Measurements from ENCODE around the gene PEAK3. TPM values are rescaled to one million over a fixed set of nuclear protein-coding genes. Genes with fewer than 3 reads are reported as not detected.

PEAK3 gene
- total RNA-seq, 1 experiment from 2014 or later: not detected

GRCh38 chr19:2307518-2308012 lies 25.6 kb upstream of the PEAK3 start:
- Histone ChIP-seq H3K27ac (no peak overlapping the region), H3K36me3 (no peaks in the 10 kb centered on the region), H3K4me3 (no peak overlapping the region), H3K9me3 (replicated peaks) (no peaks in the 10 kb centered on the region; the same call in 1 of the 2 replicates), H3K27me3 (replicated peaks) (peaks cover 31% of the 10 kb centered on the region), H3K4me1 (replicated peaks) (peaks cover 3% of the 10 kb centered on the region; the same call in 1 of the 2 replicates)
- DNase-seq (ENCODE audit: low read depth in 1 of 2, low spot score in 2 of 2): no peak

DNA sequence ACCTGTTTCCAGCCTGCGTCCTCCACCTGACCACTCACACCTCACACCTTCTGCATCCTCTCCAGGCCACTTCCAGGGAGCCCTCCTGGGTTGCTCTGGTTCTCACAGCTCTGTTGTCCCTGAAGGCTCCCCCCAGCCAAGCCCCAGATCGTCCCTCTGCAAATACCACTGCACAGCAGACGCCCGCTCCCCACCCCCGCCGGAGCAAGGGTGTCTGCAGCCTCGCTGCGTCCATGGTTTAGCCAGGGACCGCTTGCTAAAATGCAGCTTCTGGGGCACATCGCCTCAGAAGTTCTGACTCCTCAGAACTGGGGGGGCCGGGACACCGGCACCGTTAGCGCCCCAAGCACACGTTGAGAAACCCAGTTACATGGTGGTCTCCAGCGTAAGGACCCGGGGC lies 25.0 kb upstream of the PEAK3 start:
- Histone ChIP-seq H3K4me3 (no peak overlapping the region), H3K9me3 (replicated peaks) (no peaks in the 10 kb centered on the region; the same call in 1 of the 2 replicates), H3K36me3 (no peaks in the 10 kb centered on the region), H3K27ac (no peak overlapping the region), H3K27me3 (replicated peaks) (peaks cover 25% of the 10 kb centered on the region), H3K4me1 (replicated peaks) (peaks cover 3% of the 10 kb centered on the region; the same call in 1 of the 2 replicates)
- DNase-seq (ENCODE audit: low read depth in 1 of 2, low spot score in 2 of 2): no peak

DNA sequence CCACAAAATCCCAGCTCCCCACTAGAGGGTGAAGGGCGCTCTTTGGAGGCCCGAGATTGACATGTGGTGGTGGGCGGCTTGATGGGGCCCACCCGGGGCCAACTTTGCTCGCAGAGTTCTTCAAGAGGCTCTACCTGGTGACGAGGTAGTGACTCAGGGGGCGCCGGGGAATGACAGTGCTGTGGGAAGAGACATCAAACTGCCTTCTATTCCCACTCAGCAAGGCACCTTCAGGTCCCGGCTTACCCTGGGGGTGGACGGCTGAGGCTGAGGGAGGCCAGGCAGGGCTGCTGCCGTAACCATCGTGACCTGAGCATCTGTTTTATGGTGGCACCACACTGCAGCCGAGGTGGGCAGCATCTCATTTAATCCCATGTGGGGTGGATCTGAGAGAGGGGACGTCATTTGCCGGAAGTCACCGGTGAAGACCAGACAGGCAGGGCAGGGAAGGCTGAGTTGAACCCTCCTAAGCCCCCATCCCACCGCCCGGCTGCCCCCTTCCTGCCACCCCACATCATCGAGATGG lies 24.4 kb upstream of the PEAK3 start:
- H3K27me3 ChIP-seq (replicated peaks): peaks cover 25% of the 10 kb centered on the region
- H3K9me3 ChIP-seq (replicated peaks): no peaks in the 10 kb centered on the region; the same call in 1 of the 2 replicates
- DNase-seq (ENCODE audit: low read depth in 1 of 2, low spot score in 2 of 2): no peak
- H3K36me3 ChIP-seq: no peaks in the 10 kb centered on the region
- no peak overlapping the region for H3K4me3 ChIP-seq
- H3K27ac ChIP-seq: no peak overlapping the region
- H3K4me1 ChIP-seq (replicated peaks): peaks cover 3% of the 10 kb centered on the region; the same call in 1 of the 2 replicates

DNA sequence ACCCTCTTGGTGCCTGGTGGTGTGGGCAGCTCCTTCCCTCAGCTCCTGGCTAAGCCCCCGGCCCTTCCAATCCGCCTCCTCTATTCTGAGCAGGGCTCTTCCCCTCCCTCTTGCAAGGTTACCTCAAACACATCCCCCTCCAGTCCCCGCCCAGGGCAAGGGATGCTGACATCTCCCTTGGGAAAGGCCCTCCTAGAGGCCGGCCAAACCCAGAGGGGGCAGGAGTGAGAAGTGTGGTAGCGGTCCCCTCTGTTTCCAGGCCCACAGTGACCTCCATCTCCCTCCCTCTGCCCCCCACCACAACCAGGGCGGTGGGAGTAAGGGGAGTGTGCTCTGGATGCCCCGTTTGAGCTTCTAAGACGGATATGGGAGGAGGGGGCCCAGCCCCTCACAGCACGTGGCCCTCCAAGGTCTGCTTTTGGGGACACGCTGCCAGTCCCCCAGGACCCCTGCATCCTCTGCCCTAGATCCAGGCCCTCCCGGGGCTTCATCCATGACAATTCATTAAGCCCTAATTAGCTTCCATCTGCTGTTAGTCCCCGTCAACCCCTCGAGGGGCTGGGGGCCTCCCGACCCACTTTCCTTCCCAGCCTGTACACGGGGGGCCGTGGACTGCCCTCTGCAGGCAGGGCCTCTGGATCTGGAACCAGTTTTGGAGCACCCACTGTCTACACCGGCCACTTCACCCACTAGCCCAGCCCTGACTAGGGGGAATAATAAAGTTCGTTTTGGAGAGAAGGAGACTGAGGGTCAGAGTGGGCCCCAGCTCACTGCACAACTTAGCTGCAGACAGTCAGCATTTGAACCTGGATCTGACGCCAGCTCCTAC lies 23.7 kb upstream of the PEAK3 start:
- no peak overlapping the region for H3K27ac ChIP-seq
- H3K4me3 ChIP-seq: no peak overlapping the region
- H3K36me3 ChIP-seq: no peaks in the 10 kb centered on the region
- H3K4me1 ChIP-seq (replicated peaks): peaks cover 3% of the 10 kb centered on the region; the same call in 1 of the 2 replicates
- no peak for DNase-seq (ENCODE audit: low read depth in 1 of 2, low spot score in 2 of 2)
- H3K9me3 ChIP-seq (replicated peaks): no peaks in the 10 kb centered on the region; the same call in 1 of the 2 replicates
- peaks cover 25% of the 10 kb centered on the region for H3K27me3 ChIP-seq (replicated peaks)

DNA sequence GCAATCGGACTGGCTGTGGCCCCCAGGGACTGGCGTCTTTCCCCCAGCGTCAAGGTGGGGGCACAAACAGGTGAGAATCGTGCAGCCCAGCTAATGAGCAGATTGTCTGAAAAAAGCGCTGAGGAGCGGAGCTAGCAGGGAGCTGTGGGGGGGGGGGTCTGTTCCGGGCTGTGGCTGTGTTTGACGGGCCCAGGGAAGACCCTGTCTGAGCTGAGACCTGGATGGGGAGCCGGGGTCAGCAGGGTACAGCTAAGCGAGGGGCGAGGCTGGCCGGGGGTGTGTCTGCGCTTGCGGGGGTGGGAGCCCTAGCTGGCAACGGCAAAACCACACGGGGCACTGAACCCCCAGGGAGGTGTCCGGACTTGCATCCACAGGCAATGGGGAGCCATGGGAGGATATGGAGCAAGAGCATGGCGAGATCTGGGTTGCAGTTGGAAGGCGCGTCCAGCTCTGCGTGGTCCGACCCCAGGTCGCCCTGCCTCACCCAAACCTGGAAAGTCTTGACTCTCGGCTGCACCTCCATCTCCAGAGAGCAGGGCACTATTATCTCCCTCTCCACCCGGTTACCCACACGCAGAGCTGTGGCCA lies 21.3 kb upstream of the PEAK3 start:
- no peak overlapping the region for H3K27ac ChIP-seq
- no peak overlapping the region for H3K4me3 ChIP-seq
- DNase-seq (ENCODE audit: low read depth in 1 of 2, low spot score in 2 of 2): no peak
- H3K9me3 ChIP-seq (replicated peaks): no peaks in the 10 kb centered on the region; the same call in 1 of the 2 replicates
- peaks cover 23% of the 10 kb centered on the region for H3K27me3 ChIP-seq (replicated peaks)
- H3K4me1 ChIP-seq (replicated peaks): peaks cover 2% of the 10 kb centered on the region; the same call in 1 of the 2 replicates
- no peaks in the 10 kb centered on the region for H3K36me3 ChIP-seq

DNA sequence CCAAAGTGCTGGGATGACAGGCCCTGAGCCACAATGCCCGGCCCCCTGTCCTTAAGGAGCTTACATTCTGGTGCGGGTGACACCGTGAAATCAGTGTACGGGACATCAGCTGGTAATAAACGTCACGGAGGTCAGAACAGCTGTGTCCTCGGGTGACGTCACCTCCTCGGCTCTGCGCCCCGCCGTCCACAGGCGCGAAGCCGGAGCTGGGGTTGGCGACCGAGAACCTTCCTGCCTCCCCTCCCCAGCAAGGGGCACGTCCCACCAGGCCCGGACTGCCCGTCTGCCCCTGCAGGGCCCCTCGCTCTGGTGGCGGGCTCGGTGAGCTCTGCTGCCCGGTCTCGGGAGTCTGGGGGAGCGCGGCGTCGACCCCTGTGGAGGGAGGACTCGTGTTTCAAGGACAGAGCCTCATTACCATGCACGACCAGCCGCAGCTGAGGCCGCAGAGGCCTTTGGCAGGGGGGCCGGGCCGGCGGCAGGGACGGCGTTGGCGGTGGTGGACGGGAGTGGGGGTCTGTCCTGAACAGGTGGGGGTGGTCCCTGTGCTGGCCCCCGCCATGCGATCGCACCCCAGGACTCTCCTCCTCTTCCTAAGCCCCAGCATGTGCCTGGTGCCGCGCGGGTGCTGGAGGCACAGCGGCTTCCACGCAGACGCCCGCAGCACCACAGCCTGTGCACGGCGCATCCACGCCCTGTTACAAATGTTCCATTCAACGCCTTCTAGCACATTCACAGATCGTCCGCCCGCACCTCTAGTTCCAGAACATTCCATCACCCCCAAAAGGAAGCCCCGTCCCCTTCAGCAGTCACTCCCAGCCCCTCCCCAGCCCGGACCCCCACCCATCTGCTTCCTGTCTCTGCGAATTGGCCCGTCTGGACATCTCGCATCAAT lies 20.6 kb upstream of the PEAK3 start:
- no peak for DNase-seq (ENCODE audit: low read depth in 1 of 2, low spot score in 2 of 2)
- Histone ChIP-seq H3K4me3 (no peak overlapping the region), H3K36me3 (no peaks in the 10 kb centered on the region), H3K27ac (no peak overlapping the region), H3K9me3 (replicated peaks) (no peaks in the 10 kb centered on the region), H3K4me1 (replicated peaks) (no peaks in the 10 kb centered on the region), H3K27me3 (replicated peaks) (peaks cover 18% of the 10 kb centered on the region)

DNA sequence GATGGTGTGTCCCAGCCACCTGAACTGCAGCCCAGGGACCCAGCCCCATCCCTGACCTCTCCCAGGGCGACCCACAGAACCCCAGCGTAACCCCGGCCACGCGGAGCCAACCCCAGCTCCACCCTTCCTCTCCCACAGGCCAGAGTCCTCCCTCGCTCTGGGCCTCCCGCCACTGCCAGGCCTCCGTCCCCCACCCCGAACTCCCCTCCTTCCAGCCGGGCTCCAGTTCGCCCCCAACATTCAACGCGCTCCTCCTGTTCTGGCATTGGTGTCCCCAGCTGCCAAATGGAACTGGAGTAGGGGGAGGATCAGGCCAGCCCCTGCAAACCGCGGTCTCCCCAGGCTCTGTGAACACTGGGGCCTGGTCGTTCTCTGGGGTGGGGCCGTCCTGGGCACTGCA lies 18.6 kb upstream of the PEAK3 start:
- no peak overlapping the region for H3K4me3 ChIP-seq
- H3K36me3 ChIP-seq: no peaks in the 10 kb centered on the region

DNA sequence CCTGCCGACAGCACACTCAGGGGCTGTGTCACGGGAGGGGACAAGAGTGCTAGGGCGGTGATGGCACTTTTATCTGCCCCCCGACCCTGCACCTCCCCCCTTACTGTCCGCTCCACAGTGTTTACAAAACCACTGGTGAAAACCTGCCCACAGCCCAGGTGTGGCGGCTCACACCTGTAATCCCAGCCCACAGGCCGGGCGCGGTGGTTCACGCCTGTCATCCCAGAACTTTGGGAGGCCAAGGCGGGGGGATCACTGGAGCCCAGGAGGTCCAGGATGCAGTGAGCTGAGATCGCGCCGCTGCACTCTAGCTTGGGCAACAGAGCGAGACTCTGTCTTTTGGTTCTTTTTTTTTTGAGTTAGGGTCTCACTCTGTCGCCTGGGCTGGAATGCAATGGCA lies 14.2 kb upstream of the PEAK3 start:
- H3K4me1 ChIP-seq (replicated peaks): no peaks in the 10 kb centered on the region
- H3K27ac ChIP-seq: no peak overlapping the region
- no peak for DNase-seq (ENCODE audit: low read depth in 1 of 2, low spot score in 2 of 2)
- H3K9me3 ChIP-seq (replicated peaks): no peaks in the 10 kb centered on the region
- H3K36me3 ChIP-seq: no peaks in the 10 kb centered on the region
- no peaks in the 10 kb centered on the region for H3K27me3 ChIP-seq (replicated peaks)
- H3K4me3 ChIP-seq: no peak overlapping the region

More for the DNA sequence above, 18.6 kb upstream of the PEAK3 start:
- no peak overlapping the region for H3K27ac ChIP-seq
- H3K9me3 ChIP-seq (replicated peaks): no peaks in the 10 kb centered on the region
- H3K27me3 ChIP-seq (replicated peaks): no peaks in the 10 kb centered on the region
- DNase-seq (ENCODE audit: low read depth in 1 of 2, low spot score in 2 of 2): no peak
- no peaks in the 10 kb centered on the region for H3K4me1 ChIP-seq (replicated peaks)

- Histone ChIP-seq H3K9me3 (replicated peaks) (no peaks in the 10 kb centered on the region), H3K27ac (no peak overlapping the region), H3K4me3 (no peak overlapping the region), H3K36me3 (no peaks in the 10 kb centered on the region), H3K4me1 (replicated peaks) (no peaks in the 10 kb centered on the region), H3K27me3 (replicated peaks) (no peaks in the 10 kb centered on the region; the same call in 1 of the 2 replicates)
- no peak for DNase-seq (ENCODE audit: low read depth in 1 of 2, low spot score in 2 of 2)
Measured at GRCh38 chr19:2294687-2295335, 12.8 kb upstream of the PEAK3 start.

- H3K27ac ChIP-seq: no peak overlapping the region
- no peak for DNase-seq (ENCODE audit: low read depth in 1 of 2, low spot score in 2 of 2)
Measured at GRCh38 chr19:2291185-2291751, 9.3 kb upstream of the PEAK3 start.

GRCh38 chr19:2290441-2291184 lies 8.6 kb upstream of the PEAK3 start:
- Histone ChIP-seq H3K4me3 (no peak overlapping the region), H3K9me3 (replicated peaks) (no peaks in the 10 kb centered on the region), H3K27ac (no peak overlapping the region), H3K36me3 (no peaks in the 10 kb centered on the region), H3K27me3 (replicated peaks) (no peaks in the 10 kb centered on the region; the same call in 1 of the 2 replicates), H3K4me1 (replicated peaks) (no peaks in the 10 kb centered on the region)
- DNase-seq (ENCODE audit: low read depth in 1 of 2, low spot score in 2 of 2): no peak

More at GRCh38 chr19:2291185-2291751, 9.3 kb upstream of the PEAK3 start:
- Histone ChIP-seq H3K9me3 (replicated peaks) (no peaks in the 10 kb centered on the region), H3K4me1 (replicated peaks) (no peaks in the 10 kb centered on the region), H3K4me3 (no peak overlapping the region), H3K36me3 (no peaks in the 10 kb centered on the region), H3K27me3 (replicated peaks) (no peaks in the 10 kb centered on the region; the same call in 1 of the 2 replicates)
